ENCODE results near the gene GUCA1C.

GUCA1C gene, protein sequence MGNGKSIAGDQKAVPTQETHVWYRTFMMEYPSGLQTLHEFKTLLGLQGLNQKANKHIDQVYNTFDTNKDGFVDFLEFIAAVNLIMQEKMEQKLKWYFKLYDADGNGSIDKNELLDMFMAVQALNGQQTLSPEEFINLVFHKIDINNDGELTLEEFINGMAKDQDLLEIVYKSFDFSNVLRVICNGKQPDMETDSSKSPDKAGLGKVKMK

DNA sequence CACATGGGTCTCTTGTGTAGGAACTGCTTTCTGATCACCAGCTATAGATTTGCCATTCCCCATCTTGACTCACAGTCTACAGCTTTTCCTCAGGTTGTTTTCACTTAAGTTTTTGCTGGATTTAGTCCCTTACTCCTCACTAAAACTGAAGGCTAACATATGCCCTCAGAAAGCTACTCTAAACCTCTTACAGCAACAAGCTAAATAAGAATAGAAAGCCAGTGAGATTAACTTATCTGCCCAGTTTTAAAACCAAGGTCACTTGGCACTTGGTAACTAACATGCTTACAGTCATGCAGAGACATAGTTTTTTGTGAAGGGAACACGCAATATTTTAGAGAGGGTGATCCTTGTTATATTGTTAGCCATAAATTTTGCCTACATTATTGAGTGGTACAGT is at the start of gene GUCA1C:
Gene GUCA1C (minus strand): TSS at position 180 of the 400 bp plus-strand sequence. CDS start 117 bp downstream, at position 63.
- no peak within 1 kb of the TSS for H3K4me3 ChIP-seq (ENCODE audit: low read depth, low read length)
- TF ChIP-seq, protein P1, sequence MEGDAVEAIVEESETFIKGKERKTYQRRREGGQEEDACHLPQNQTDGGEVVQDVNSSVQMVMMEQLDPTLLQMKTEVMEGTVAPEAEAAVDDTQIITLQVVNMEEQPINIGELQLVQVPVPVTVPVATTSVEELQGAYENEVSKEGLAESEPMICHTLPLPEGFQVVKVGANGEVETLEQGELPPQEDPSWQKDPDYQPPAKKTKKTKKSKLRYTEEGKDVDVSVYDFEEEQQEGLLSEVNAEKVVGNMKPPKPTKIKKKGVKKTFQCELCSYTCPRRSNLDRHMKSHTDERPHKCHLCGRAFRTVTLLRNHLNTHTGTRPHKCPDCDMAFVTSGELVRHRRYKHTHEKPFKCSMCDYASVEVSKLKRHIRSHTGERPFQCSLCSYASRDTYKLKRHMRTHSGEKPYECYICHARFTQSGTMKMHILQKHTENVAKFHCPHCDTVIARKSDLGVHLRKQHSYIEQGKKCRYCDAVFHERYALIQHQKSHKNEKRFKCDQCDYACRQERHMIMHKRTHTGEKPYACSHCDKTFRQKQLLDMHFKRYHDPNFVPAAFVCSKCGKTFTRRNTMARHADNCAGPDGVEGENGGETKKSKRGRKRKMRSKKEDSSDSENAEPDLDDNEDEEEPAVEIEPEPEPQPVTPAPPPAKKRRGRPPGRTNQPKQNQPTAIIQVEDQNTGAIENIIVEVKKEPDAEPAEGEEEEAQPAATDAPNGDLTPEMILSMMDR (IDR thresholded peaks at IDR 0.05; ENCODE audit: borderline replicate concordance, insufficient read depth, low read depth, low read length): no peak

DNA sequence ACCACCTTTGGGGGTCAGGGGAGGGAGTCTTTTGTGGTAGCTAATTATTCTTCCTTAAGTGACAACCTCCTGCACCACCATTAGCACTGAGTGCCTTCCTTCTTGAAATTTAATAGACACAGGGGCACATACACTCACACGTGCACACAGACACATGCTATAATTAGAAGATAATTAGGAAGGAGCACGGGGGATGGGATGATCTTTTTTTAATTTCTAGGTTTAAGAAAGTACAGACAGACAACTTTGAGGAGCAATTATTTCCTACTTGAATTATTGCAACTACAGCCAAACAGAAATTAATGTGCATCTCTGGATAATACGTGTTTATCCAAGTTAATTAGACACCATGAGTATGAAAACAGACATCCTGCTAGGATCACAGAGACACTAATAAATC is 44.8 kb upstream of the GUCA1C start:
- H3K4me3 ChIP-seq (ENCODE audit: low read depth, low read length): no peak overlapping the region
- TF ChIP-seq, protein P1 (IDR thresholded peaks at IDR 0.05; ENCODE audit: borderline replicate concordance, insufficient read depth, low read depth, low read length): no peak

DNA sequence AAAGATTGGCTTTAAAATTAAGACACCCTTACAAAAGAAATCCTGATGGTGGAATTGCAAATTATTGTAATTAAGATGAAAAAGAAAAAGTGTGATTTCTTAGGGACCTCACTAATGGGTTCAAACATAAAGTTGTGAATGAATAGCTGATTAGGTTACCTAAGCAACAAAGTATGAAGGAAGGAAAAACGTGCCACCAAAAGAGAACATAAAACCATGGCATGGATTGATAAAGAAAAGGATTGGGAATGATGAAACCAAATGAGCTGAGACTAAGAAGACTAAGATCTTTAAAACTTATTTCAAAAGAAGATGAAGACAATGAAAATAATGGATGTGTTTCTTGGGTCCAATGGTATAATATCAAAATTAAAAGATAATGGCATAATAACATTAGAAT is 32.2 kb upstream of the GUCA1C start:
- no peak overlapping the region for H3K4me3 ChIP-seq (ENCODE audit: low read depth, low read length)
- TF ChIP-seq, protein P1 (IDR thresholded peaks at IDR 0.05; ENCODE audit: borderline replicate concordance, insufficient read depth, low read depth, low read length): no peak

DNA sequence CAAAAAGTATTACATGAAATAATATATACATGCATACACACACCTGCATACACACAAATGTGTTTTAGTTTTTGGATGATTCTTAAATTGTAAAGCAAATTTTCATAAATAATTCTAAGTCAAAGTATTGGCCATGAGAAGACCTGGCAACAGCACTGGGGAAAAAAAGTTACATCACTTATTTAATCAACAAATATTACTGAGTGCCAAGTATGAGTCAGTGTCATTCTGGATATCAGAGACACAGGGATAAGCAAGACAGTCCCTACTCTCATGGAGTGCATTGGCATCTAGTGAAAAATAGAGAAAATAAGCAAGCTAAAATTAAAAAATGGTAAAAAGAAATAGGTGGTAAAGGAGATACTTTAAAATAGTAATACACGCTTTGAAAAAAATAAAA is 29.4 kb upstream of the GUCA1C start:
- TF ChIP-seq, protein P1 (IDR thresholded peaks at IDR 0.05; ENCODE audit: borderline replicate concordance, insufficient read depth, low read depth, low read length): no peak
- H3K4me3 ChIP-seq (ENCODE audit: low read depth, low read length): no peak overlapping the region

DNA sequence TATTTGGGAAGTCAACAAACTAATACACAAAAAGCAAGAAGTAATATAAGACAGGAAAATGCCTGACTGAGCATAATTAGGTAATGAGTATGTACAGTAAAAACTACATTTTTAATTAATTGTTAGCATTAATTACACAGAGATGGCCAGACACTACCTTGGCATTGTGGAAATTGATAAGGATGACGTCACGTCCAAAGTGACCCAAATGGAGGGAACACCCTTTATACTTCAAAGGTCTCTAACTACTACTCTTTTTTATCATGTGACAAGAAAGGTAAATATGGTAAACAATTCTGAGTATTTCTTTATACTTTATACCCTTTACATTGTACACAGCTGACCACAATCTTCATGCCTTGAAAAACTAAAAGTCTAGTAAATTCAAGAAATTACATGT is 22.4 kb upstream of the GUCA1C start:
- TF ChIP-seq, protein P1 (IDR thresholded peaks at IDR 0.05; ENCODE audit: borderline replicate concordance, insufficient read depth, low read depth, low read length): no peak
- H3K4me3 ChIP-seq (ENCODE audit: low read depth, low read length): no peak overlapping the region

DNA sequence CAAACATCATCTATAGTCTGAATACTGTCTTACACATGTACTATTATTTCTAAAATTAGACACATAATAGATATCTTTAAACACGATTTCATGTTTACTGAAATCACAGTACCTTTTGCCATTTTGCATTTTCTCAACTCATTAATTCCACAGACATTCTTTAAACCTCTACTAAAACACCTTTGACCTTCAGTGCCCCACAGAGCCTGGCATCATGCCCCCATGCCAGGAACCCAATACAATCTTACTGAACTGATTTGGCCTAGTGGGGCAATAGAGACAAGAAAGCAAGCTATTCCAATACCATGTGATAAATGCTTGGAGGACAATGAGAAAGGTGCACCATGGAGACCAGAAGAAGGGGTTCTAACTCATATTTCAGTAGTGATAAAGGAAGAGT is 19.3 kb upstream of the GUCA1C start:
- TF ChIP-seq, protein P1 (IDR thresholded peaks at IDR 0.05; ENCODE audit: borderline replicate concordance, insufficient read depth, low read depth, low read length): no peak
- no peak overlapping the region for H3K4me3 ChIP-seq (ENCODE audit: low read depth, low read length)

DNA sequence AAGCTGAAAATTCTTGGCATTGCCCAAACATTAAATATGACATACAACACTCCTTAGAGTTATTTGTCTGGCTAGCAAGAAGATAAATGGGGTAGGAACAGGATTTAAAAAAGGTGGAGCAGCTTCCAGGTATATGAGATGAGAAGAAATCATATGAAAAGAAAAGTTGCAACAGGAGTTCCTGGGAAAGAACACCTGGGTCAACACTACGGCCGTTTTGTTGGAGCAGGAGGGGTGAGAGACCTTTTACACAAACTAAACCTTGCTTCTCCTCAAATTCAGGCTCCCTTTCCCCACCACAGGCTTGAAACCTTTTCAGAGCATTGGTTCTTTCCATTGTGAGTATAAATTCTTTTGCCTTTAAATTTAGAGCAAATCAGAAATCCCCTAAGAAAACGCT is 18.8 kb upstream of the GUCA1C start:
- TF ChIP-seq, protein P1 (IDR thresholded peaks at IDR 0.05; ENCODE audit: borderline replicate concordance, insufficient read depth, low read depth, low read length): no peak
- no peak overlapping the region for H3K4me3 ChIP-seq (ENCODE audit: low read depth, low read length)
